HCEC 1CT (cell line): ENCODE results near the gene MBD5.

Experiments used
- DNase-seq: peaks from one replicate; pipeline ENCODE4 v3.0.0-alpha.2; 2017

MBD5 gene

DNA sequence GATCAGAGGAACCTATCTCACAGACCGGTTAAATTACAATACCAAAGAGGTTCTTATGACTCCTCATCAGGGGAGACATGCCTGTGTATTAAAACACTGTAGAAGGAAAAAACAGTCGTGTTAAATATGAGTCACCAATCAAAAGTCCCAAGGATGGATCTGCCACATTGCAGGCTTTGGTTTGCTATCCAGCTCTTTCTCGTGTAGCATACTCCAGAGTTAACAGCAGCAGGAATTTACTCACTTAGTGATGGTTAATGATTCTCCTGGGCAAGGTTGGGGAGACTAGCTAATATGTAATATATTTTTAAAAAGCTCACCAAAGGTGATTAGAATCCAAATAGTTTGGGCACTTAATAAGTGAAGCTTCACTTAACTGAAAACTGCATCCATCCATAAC is 109.7 kb downstream of the MBD5 start:
- peak; percentile 56 for DNase-seq

DNA sequence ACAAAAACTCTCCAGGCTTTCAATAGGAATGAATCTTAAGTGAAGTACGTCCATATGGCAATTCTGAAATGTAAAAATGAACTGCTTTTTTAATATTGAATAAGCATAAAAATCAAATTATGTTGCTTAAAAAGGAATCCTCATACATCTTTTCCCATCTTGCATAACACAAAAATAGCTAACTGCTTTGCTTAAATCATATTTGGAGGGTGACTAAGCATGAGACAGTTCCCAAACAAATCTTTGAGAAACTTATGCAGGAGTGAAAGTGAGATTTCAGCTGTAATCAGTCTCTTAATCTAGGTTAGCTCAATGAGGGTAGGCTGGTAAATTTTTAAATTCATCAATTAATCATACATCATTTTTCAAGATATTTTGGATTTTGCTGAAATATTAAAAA is 111.5 kb downstream of the MBD5 start:
- peak; percentile 74 for DNase-seq

DNA sequence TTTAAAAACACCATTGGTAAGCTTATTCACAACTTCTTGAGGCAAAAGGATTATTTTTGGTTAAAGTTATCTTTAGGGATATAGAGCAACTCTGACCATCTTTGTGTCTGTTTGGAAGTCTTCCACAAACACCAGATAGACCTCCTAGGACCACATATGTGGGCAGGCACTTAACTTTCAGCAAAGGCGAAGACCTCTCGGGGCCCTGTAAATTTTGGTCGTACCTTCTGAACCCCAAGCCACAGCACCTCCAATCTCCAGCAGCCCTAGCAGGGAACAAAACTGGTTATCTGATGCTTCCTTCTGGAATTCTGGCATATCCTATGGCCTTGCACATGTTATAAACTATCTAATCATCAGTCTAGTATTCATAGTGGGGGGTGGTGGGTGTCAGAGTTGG is 114.8 kb downstream of the MBD5 start:
- DNase-seq: no peak

DNA sequence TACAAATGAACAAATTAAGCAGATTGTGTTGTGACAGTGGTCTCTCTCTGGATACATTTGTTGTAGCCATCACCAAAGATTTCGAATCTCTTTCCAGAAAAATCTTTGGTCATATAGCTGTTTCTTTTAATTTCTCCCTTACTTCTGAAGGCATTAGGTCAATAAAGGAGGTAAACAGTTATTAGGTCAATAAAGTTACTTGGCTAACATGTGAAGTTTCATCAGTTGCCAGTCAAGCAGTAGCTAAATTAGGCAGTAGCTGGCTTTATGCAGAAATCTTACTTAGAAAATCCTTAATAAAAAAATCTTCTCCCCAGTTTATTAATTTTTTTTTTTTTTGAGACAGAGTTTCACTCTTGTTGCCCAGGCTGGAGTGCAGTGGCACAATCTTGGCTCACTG is 115.5 kb downstream of the MBD5 start:
- no peak for DNase-seq

DNA sequence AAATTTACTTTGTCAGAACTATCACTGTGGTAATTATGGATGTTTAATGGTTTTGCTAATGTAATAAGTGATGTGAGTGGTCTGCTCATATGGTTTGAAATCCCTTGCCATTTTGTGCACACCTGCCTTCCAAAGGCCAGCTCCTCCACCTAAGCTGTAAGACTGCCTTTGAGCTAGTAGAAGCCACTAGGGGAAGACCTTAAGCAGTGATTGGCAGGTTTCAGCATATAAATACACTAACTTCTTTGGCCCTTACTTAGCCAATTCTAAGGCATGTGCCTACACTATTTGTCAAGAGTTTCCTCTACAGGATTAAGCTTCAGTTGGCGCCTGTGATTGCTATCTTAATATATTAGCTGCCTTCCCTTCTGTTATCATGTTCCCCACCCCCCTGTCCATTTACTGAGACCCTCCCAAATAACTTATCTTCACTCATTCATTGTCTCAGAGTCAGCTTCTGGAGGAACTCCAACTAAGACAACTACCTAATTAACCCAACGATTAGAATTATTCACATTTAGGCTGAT is 141.1 kb downstream of the MBD5 start:
- DNase-seq: no peak

DNA sequence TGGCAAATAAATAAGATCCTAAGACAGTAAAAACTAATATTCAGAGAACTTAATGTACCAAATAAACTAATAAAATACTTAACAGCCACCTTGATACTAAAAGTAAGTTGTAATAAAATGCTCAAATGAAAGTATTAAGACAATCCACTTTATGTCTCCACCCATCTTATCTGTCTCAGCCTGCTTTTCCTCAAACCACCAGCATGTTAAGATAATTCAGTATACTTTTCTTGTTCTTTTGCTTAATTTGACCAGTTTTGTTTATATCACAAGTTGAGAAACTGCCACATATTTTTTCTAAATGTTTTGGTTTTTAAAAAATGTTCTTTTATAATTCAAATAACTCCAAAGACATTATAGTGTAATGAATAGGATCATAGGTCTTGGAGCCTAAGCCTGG is 142.0 kb downstream of the MBD5 start:
- DNase-seq: no peak

DNA sequence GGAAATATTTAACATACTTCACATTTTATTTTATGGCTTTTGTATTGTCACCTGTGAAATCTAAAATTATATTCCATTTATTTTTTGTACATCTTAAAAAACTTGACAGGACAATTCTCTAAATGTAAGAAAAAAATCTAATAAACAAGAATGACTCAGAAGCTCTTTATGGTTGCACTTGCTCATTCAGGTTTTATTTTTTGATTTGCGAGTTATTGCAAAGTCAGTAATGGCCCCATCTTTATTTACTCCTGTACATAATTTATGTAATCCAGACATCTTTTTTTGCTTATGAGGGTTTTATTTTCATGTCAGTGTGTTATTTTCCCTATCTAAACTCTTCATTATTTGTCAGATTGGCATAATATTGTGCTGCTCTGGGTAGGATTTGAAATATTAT is 145.1 kb downstream of the MBD5 start:
- DNase-seq: no peak

DNA sequence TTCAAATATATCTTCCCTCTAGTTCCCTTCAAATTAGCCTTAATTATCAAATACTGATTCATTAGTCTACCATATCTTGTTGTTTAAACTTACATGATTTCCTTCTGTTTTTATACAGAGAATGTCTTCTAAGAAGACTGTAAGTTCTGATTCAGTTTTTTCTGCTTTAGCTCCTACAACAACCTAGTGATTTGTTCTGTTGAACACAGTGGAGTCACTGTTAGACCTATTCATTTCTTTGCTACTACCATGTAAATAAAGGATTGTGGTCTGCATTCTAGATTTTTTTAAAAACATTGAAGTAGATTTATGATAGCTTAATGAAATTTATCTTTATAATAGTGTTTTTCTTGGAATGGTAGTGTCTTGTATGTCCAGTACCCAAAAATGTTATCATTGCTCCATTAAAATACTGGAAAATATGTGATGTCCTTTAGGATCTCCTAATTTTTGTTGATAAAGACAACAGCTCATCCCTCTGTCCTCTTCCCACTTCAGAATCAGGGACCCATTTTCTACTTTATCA is 146.4 kb downstream of the MBD5 start:
- DNase-seq: no peak

DNA sequence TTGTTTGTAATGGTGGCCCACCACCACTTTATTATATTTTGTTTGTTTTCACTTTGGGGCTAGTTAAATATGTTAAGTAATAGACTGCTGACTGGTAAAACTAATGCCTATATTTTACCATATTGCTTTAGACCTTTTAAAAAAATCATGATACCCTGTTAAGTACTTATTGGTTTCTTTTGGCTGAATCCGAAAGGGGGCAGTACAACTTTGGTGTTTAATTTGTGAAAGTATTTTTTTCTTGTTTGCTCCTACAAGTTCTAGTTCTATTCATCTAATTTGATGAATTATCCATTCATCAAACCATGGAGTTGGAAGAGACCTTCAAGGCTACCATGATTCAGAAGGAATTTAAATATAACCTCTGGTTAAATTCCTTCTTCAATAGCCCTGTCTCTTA is 147.0 kb downstream of the MBD5 start:
- no peak for DNase-seq

DNA sequence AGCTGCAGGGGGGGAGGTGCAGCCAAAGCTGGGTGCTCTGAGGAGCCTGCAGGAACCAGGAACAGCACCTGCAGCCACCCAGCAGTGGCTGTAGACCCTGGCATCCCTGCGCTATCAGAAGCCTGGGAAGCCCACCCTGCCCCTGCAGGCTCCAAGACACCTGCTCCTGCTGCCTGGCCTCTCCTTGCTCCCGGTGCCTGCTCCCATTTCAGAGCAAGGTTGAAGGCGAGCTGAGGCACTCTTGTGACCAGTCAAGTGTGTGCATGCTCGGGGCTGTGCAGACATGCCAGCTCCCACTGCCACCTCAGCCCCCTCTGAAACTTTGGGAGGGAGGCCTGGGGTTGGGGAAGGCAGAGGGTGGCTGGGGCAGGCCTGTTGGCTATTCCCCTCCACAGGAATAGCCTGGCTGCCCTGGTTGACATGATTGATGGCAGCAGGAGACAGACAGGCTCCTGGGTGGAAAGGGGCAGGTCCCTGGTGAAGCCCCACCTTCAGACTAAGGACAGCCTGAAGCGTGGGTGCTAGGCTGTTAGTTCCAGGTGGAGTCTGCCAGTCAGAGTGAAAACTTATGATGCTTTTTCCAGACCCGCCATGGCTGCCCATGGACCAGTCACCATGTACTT is 151.4 kb downstream of the MBD5 start:
- DNase-seq: no peak

DNA sequence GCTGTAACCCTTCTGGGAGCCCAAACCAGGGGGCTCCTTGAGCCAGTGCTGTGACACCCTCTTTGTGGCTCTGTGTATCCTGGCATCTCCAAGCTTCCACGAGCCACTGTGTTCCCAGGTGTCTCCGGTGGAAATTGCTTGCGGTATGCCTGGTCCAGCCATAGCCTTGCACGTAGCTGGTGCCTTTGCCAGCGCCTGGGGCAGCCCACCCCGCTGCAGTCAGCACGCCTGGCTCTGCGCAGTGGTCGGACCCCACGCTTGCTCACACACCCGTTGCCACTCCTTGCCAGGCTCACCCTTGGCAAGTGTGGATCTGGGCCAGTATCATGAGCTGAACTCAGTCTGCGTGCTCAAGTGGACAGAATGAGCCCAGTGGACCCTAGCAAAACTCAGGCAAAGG is 152.3 kb downstream of the MBD5 start:
- no peak for DNase-seq

DNA sequence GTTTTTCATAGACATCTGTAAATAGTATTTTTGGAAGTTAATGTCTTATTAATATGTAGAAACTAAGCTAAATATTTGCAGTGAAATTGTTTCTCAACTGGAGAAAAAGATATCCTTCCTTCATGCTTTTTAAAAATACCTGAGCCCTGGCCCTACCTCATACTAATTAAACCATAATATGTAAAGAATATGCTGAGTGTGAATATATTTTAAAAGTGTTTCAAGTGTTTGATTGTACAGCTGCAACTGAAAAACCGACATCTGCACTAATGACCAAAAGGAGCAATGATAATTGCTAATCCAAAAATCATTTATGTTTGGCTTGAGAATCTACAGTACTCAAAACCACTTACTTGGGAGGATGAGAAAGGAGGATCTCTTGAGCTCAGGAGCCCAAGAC is 156.7 kb downstream of the MBD5 start:
- DNase-seq: no peak

DNA sequence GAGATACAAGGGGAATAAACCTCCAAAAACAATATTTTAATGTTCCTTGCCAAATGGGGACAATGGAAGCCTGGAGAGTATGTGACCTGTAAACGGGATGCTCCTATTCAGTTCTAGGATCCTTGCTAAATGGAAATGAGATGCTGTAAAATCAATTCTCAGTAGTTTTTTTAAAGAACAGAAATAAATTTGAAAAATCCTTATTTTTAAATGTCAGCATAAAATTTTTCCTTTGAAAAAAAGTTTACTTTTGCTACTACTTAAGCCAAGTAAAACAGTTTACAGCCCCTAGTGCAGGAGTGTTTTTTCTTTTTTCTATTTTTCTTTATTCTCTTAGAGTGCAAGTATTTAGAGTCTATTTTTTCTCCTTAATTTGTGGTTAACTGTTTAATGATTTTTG is 158.8 kb downstream of the MBD5 start:
- DNase-seq: no peak

DNA sequence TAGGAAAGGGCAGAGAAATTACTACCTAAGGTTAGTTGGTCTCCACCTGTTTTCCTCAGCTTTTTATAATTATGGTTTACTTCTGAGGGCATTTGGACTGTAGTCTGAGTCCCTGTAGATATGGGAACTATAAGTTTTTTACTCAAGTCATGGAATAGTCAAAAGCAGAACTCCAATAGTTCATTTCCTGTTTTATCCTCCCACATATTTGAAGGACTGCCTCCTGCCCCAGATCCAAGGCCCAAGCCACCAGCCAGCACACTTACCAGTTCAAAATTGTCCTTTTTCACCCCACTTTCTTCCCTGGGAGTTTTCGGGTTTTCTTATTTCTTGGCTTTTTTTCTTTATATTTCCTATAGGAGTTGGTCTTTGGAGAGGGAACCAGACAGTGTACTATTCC is 164.1 kb downstream of the MBD5 start:
- no peak for DNase-seq

DNA sequence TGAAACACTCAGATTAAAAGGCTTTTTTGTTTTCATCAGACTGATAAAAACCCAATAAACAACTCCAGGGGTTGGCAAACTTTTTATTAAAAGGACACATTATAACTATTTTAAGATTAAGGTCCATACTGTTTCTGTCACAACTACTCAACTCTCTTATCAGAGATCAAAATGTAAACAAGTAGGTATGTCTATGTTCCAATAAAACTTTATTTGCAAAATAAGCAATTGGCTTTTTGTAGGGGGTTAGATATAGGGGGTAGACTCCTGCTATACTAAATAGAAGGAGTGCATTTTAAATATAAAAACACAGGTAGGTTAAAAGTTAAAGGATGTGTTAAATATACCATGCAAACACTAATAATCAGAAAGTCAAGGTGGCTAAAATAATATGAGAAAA is 174.0 kb downstream of the MBD5 start:
- no peak for DNase-seq

DNA sequence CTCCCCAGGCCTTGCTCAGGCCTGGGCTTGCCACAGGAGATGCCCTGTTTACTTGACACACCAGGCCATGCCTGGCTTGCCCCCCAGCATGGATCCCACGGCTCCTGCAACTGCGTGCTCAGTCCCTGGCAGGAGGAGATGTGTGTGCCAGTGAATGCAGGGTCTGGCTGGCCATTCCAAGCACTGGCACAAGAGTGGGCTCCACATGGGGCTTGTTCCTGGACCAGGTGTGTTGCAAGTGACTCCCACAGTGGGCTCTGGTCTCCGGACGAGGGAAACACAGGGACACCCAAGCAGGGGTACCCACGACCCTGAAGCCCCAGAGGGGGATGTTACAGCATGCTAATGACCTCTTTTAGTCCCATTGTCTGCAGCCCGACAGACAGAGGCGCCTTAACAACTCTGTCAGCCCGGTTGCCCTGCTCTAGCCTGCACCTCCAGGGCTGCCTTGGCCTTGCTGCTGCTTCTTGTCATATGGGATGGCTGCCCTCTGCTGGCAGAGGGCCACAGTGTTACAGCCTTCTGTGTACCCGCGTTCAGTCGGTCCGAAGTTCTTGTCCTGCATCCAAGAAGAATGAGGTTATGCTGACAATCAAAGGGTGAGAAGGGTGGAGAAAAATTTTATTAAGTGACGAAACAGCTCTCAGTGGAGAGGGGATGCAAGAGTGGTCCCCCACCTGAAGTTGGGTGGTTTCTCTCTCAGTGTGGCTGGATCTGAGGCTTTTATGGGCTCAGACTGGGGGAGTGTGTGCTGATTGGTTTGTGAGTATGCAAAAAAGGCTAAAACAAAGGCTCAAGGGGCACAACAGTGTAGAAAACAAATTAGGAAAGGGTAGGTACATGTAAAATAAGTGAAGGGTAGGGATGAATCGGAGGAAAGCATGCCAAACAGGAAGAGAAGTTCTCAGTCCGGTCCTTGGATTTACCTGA is 180.4 kb downstream of the MBD5 start:
- no peak for DNase-seq

DNA sequence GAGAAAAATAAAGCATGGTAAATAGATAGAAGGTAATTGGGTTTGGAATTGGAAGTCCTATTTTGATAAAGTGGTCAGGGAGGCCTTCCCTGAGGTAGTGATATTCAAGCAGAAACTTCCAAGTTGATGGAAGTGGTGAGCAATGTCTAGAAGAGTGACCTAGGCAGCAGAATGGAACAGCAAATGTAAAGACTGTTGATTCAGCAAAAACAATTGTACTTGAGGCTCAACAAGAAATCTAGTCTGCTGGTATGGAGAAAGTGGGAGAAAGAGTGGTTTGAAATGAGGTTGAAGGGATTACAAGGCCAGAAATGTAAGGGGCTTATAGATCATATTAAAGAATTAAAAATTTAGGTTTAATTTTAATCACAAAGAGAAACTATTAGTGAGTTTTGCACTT is 181.3 kb downstream of the MBD5 start:
- no peak for DNase-seq

DNA sequence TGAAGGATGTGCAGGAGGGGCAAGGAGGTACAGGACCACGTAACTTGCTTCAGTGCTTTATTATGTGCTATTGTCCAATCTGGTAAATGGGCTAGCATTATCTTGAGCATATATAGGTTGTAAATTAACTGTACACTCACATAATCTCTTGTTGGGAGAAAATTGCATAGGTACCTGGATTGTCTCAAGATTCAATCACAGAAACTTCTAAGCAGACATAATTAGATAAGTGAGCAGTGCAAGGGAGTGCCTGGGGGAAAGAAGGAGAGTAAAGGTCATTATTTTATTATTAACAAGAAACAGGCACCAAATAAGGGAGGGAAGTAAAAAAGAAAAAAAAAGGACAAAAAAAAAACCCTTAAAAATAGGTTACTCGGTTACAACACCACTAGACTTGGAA is 186.2 kb downstream of the MBD5 start:
- no peak for DNase-seq

DNA sequence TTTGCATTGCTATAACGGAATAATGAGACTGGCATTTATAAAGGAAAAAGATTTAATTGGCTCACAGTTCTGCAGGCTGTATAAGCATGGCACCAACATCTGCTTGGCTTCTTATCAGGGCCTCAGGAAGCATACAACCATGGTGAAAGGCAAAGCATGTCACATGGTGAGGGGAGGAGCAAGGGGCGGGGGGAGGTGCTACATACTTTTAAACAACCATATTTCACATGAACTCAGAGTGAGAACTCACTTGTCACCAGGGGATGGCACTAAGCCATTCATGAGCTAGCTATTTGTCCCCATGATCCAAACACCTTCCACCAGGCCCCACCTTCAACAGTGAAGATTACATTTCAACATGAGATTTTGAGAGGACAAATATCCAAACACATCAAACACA is 188.7 kb downstream of the MBD5 start:
- DNase-seq: peak; percentile 7

DNA sequence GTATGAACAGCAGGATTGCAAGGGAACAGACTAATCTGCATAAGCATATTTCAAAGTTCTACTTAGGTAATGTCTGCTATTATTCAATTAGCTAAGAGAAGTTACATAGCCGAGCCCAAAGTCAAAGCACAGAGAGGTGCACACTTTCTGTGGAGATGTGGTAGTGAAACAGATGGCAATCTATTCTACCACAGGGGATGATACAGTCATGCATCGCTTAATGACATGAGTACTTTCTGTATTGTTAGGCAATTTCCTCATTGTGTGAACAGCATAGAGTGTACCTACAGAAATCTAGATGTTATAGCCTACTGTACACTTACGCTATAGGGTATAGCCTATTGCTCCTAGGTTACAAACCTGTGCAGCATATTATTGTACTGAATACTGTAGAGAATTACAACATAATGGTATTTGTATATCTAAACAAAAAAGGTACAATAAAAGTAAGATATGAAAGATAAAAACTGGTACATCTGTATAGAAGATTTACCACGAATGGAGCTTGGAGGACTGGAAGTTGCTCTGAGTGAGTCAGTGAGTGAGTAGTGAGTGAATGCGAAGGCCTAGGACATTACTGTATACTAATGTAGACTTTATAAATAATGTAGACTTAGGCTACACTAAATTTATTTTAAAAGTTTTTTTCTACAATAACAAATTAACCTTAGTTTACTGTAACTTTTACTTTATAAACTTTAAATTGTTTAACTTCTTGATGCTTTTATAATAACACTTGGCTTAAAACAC is 197.6 kb downstream of the MBD5 start:
- DNase-seq: peak; percentile 43

DNA sequence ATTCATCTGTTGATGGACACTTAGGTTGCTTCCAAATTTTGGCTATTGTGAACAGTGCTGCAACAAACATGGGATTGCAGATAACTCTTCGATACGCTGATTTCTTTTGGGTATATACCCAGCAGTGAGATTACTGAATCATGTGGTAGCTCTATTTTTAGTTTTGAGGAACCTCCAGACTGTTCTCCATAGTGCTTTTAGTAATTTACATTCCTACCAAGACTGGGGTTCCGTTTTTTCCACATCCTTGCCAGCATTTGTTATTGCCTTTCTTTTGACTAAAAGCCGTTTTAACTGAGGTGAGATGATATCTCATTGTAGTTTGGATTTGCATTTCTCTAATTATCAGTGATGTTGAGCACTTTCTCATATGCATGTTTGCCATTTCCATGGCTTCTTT is 200.3 kb downstream of the MBD5 start:
- DNase-seq: no peak

DNA sequence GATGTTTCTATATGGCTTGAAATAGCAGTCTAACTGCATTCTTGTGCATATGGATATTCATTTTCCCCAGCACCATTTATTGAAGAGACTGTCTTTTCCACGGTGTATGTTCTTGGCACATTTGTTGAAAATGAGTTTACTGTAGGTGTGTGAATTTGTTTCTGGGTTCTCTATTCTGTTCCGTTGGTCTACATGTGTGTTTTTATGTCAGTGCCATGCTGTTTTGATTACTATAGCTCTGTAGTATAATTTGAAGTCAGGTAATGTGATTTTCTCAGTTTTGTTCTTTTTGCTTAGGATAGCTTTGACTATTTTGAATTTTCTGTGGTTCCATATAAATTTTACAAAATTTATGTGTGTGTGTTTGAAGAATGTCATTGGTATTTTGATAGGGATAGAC is 201.0 kb downstream of the MBD5 start:
- DNase-seq: no peak

DNA sequence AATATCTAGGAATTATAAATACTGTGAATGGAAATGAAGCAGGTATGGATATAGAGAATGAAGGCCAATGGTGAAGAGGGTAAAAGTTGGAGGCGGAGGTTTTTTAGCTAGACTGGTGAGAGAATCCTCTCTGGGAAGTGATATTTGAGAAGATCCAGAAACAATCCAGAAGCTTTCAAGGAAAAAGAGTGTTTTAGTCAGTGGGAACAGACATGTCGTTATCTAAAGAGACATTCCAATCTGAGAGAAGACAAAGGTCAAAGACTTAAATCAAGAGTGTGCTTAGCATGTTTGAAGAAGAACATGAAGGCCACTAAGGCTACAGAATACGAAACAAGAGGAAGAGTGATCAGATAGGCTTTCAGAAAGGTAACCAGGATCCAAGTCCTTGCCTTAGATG is 211.0 kb downstream of the MBD5 start:
- DNase-seq: no peak
